ENCODE results near the gene PFDN4.

Gene PFDN4

GRCh38 chr20:54207743-54208547, at the start of gene PFDN4:
Gene PFDN4, plus strand, starts transcription at chr20:54208087. Its CDS starts 14 bp downstream, at chr20:54208101.
- DNase-seq (ENCODE audit: low spot score): peak; percentile 75

GRCh38 chr20:54158226-54158625, 49.7 kb upstream of the PFDN4 start:
- DNase-seq (ENCODE audit: low spot score): no peak

- no peak for DNase-seq (ENCODE audit: low spot score)
Observed at GRCh38 chr20:54158856-54159418, 49.0 kb upstream of the PFDN4 start.

GRCh38 chr20:54160065-54161007, 47.6 kb upstream of the PFDN4 start:
- DNase-seq (ENCODE audit: low spot score): no peak

GRCh38 chr20:54161008-54161820, 46.7 kb upstream of the PFDN4 start:
- no peak for DNase-seq (ENCODE audit: low spot score)

- no peak for DNase-seq (ENCODE audit: low spot score)
Observed at GRCh38 chr20:54161821-54162149, 46.1 kb upstream of the PFDN4 start.

- no peak for DNase-seq (ENCODE audit: low spot score)
Observed at GRCh38 chr20:54162378-54163009, 45.4 kb upstream of the PFDN4 start.

GRCh38 chr20:54163402-54163801, 44.5 kb upstream of the PFDN4 start:
- no peak for DNase-seq (ENCODE audit: low spot score)

- no peak for DNase-seq (ENCODE audit: low spot score)
Observed at GRCh38 chr20:54165014-54165413, 42.9 kb upstream of the PFDN4 start.

GRCh38 chr20:54165803-54166202, 42.1 kb upstream of the PFDN4 start:
- DNase-seq (ENCODE audit: low spot score): no peak

- no peak for DNase-seq (ENCODE audit: low spot score)
Observed at GRCh38 chr20:54166987-54167662, 40.8 kb upstream of the PFDN4 start.

GRCh38 chr20:54167909-54168872, 39.7 kb upstream of the PFDN4 start:
- no peak for DNase-seq (ENCODE audit: low spot score)

GRCh38 chr20:54168961-54169862, 38.7 kb upstream of the PFDN4 start:
- no peak for DNase-seq (ENCODE audit: low spot score)

GRCh38 chr20:54170026-54170471, 37.8 kb upstream of the PFDN4 start:
- DNase-seq (ENCODE audit: low spot score): no peak

- no peak for DNase-seq (ENCODE audit: low spot score)
Observed at GRCh38 chr20:54170963-54171362, 36.9 kb upstream of the PFDN4 start.

GRCh38 chr20:54172532-54172855, 35.4 kb upstream of the PFDN4 start:
- DNase-seq (ENCODE audit: low spot score): no peak

- DNase-seq (ENCODE audit: low spot score): no peak
Observed at GRCh38 chr20:54172856-54173652, 34.8 kb upstream of the PFDN4 start.
